GM20000 (cell line): Measurements from ENCODE around the gene PCMT1.

Experiments
- DNase-seq: peaks from one replicate; pipeline ENCODE4 v3.0.0; 2012; ENCODE audit warnings: low spot score
- CTCF ChIP-seq: IDR thresholded peaks from 2 replicates; pipeline ENCODE4 v1.5.1; 2012; ENCODE audit warnings: mild to moderate bottlenecking, control low read depth; ENCODE audit errors: extremely low read depth, missing control alignments

Gene PCMT1

DNA sequence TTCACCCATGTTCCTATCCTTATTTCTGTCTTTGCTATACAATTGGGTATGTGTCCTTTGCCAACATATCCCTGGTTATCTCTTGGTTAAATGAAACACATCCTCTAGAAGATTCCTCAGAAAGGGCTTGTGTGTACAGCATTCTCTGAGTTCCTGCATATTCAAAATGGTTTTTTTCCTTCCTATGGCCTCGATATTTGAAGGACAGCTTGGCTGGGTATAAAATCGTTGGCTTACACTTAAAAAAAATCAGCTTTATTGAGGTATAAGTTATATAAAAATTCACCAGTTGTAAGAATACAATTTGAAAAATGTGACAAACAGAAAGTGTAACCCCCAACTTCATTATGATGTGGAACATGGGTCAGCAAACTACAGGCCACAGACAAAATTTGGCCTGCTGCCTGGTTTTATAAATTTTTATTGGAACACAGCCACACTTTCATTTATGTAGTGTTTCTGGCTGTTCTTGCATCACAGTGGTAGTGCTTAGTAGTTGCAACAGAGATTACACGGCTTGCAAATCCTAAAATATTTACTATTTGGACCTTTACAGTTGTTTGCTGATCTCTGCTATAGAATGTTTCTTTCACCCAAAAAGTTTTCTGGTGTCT is 16.7 kb downstream of the PCMT1 start:
- DNase-seq: no peak
- no peak for TF ChIP-seq CTCF

GRCh38 chr6:149769676-149770075 is 20.1 kb downstream of the PCMT1 start:
- TF ChIP-seq CTCF: no peak
- DNase-seq: no peak

- no peak for DNase-seq
- TF ChIP-seq CTCF: no peak
These were observed 21.6 kb downstream of the PCMT1 start for GRCh38 chr6:149771185-149771584.

- TF ChIP-seq CTCF: no peak
These were observed 22.4 kb downstream of the PCMT1 start for GRCh38 chr6:149771925-149772324.

DNA sequence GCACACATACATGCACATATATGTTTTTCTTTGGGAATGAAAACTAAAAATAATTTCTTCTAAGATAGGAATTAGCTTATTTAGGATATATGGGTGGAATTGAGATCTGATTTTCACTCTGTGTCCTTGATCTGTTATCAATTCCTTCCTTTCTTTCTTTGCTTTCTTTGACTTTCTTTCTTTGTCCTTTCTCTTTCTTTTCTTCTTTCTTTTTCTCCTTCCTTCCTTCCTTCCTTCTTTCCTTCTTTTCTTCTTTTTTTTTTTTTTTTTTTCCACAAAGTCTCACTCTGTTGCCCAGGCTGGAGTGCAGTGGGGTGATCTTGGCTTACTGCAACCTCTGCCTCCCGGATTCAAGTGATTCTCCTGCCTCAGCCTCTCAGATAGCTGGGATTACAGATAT is 28.1 kb downstream of the PCMT1 start:
- TF ChIP-seq CTCF: no peak
- no peak for DNase-seq

More at GRCh38 chr6:149771925-149772324, 22.4 kb downstream of the PCMT1 start:
- no peak for DNase-seq

DNA sequence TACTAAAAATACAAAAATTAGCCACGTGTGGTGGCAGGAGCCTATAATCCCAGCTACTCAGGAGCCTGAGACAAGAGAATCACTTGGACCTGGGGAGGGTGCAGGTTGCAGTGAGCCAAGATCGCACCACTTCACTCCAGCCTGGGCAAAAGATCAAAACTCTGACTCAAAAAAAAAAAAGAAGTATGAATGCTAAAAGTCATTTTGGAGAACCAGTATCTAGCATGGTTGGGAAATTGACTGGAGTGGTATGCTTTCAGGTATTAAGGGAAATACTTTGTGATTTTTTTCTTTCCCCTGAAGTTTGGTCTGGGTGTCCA is 30.1 kb downstream of the PCMT1 start:
- TF ChIP-seq CTCF: no peak
- DNase-seq: no peak

GRCh38 chr6:149781715-149782114 is 32.2 kb downstream of the PCMT1 start:
- TF ChIP-seq CTCF: no peak

More at GRCh38 chr6:149781715-149782114, 32.2 kb downstream of the PCMT1 start:
- no peak for DNase-seq
